Rectal smooth muscle tissue (tissue), 1 donor: Measurements from ENCODE around the gene MEGF11.

ENCODE experiments used
- H3K27ac ChIP-seq: one replicate; pipeline ENCODE4 v1.7.0; 2013; ENCODE audit warnings: low read depth, low read length, inconsistent platforms
- H3K27me3 ChIP-seq: one replicate; pipeline ENCODE4 v1.7.0; 2013; ENCODE audit warnings: low read length; ENCODE audit not compliant: control insufficient read depth, insufficient read depth
- H3K36me3 ChIP-seq: one replicate; pipeline ENCODE4 v1.7.0; 2013; ENCODE audit warnings: low read length; ENCODE audit not compliant: control insufficient read depth, insufficient read depth
- H3K4me1 ChIP-seq: one replicate; pipeline ENCODE4 v1.7.0; 2013; ENCODE audit warnings: low read length; ENCODE audit not compliant: control insufficient read depth, insufficient read depth
- H3K4me3 ChIP-seq: one replicate; pipeline ENCODE4 v1.7.0; 2013; ENCODE audit warnings: low read length
- H3K9ac ChIP-seq: one replicate; pipeline ENCODE4 v1.7.0; 2013; ENCODE audit warnings: low read length

MEGF11 gene

DNA sequence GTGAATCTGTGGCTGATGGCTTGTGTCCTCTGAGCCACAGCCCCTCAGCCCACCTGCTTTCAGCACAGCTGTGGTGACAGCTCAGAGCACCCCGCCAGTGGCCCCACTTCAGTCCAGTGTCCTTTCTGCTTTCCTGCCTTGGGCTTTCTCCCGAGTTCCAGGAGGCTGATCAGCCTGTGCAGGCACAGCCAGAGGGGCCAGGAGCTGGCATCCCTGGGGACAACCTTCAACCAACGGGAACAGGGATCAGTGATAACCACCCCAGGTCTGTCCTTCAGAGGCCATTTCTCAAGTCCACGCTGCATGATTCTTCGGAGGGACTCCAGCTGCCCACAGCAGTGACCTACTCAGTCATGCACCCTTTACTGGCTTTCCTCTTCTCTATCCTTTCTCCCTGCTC lies 217.6 kb downstream of the MEGF11 start:
- Histone ChIP-seq H3K4me1 (no peaks in the 10 kb centered on the region), H3K27me3 (peaks cover 2% of the 10 kb centered on the region), H3K4me3 (no peak overlapping the region), H3K27ac (no peak overlapping the region), H3K36me3 (no peaks in the 10 kb centered on the region), H3K9ac (no peak overlapping the region)

DNA sequence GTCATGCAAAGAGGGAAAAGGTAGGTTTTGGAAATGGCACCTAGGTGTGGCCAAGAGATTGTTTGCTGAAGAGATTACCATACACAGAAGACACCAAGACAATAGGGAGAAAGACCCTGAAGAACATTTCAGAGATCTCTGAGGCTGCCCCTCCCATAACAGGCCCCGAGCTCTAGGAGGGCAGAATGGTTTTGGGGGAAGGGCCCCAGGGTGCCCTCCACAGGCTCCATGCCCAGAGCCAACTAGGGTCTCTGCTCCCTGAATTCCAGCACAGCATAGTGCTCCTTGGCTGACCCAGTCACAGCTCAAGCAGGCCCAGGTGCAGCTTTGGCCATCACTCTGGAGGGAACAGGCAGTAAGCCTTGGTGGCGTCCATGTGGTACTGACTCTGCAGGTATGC lies 220.4 kb downstream of the MEGF11 start:
- H3K27ac ChIP-seq = no peak overlapping the region

DNA sequence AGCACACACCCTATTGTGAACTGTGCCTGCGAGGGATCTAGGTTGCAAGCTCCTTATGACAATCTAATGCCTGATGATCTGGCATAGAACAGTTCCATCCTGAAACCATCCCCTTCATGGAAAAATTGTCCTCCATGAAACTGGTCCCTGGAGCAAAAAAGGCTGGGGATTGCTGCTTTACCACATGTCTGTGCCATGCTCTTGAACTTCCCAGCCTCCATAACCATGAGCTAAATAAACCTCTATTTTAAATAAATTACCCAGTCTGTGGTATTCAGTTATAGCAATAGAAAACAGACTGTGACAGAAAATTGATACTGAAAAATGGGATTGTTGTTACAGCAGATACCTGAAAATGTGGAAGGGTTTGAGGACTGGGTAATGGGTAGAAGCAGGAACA lies 221.5 kb downstream of the MEGF11 start:
- Histone ChIP-seq H3K27ac (no peak overlapping the region), H3K36me3 (no peaks in the 10 kb centered on the region), H3K4me3 (no peak overlapping the region), H3K9ac (no peak overlapping the region), H3K27me3 (peaks cover 4% of the 10 kb centered on the region), H3K4me1 (no peaks in the 10 kb centered on the region)

More for the DNA sequence above, 220.4 kb downstream of the MEGF11 start:
- Histone ChIP-seq H3K9ac (no peak overlapping the region), H3K4me3 (no peak overlapping the region), H3K36me3 (no peaks in the 10 kb centered on the region), H3K27me3 (peaks cover 4% of the 10 kb centered on the region), H3K4me1 (no peaks in the 10 kb centered on the region)

DNA sequence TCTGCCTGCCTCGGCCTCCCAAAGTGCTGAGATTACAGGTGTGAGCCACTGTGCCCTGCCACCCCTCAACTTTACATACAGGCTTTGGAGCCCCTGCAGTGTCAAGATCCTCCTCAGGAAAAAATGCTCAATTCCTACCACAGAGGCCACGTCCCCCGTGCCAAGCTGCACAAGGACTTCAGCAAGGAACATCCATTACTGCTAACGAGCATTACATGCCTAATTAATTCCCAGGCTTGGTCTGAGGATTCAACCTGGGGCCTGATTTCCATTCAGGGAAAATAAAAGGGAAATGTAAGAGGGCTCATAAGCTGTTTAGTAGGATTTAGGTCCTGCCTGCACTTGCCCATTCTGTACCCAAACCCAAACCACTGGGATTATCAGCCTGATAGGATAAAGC lies 222.9 kb downstream of the MEGF11 start:
- no peak overlapping the region for H3K27ac ChIP-seq
- no peaks in the 10 kb centered on the region for H3K36me3 ChIP-seq
- H3K4me1 ChIP-seq = no peaks in the 10 kb centered on the region
- H3K27me3 ChIP-seq = peaks cover 2% of the 10 kb centered on the region
- H3K4me3 ChIP-seq = no peak overlapping the region
- no peak overlapping the region for H3K9ac ChIP-seq

DNA sequence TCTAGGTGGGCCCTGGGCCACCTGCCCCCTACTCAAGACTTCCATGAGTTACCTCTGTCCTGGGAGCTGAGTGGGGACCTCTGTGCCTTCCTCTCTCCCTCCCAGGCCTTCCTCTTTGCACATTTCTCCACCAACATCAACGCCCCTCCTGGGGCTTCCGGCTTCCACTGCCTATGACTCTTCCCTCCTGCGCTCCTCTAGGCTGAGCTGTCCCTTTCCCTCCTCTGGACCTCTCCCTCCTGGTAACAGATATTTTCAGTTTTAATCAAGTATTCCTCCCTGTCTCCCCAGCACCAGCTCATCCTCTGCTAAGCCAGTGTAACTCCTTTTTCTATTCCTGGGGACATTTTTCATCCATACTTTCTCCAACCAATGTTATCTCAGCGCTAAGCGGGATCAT lies 223.9 kb downstream of the MEGF11 start:
- no peaks in the 10 kb centered on the region for H3K4me1 ChIP-seq
- no peak overlapping the region for H3K9ac ChIP-seq
- H3K4me3 ChIP-seq = no peak overlapping the region

DNA sequence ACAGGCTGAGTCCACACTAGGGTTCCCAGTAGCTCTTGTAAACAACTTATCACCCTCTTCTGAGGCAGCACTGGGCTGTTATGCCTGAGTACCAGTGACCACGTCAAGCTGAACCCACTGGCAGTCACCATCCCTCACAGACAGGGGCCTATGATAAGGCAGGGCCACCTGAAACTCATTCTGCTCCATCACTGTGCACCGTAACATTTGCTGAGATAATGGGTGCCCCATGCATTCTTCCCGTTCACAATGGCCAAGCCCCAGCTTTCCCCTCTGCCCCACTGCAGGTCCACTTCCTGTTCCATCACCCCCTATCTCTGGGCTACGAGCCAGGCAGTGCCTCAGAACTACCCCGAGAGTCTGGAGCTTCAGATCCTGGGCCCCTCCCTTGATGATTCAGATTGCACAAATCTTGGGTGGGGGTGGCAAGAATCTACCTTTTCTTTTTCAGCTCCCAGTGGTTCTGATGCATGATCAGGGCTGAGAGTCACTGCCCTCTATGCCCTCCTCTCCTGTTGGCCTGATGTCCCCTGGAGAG lies 226.2 kb downstream of the MEGF11 start:
- Histone ChIP-seq H3K27me3 (peaks cover 2% of the 10 kb centered on the region), H3K4me1 (no peaks in the 10 kb centered on the region), H3K9ac (no peak overlapping the region), H3K27ac (no peak overlapping the region), H3K4me3 (no peak overlapping the region), H3K36me3 (no peaks in the 10 kb centered on the region)

More for the DNA sequence above, 223.9 kb downstream of the MEGF11 start:
- no peaks in the 10 kb centered on the region for H3K36me3 ChIP-seq
- no peak overlapping the region for H3K27ac ChIP-seq
- peaks cover 2% of the 10 kb centered on the region for H3K27me3 ChIP-seq

DNA sequence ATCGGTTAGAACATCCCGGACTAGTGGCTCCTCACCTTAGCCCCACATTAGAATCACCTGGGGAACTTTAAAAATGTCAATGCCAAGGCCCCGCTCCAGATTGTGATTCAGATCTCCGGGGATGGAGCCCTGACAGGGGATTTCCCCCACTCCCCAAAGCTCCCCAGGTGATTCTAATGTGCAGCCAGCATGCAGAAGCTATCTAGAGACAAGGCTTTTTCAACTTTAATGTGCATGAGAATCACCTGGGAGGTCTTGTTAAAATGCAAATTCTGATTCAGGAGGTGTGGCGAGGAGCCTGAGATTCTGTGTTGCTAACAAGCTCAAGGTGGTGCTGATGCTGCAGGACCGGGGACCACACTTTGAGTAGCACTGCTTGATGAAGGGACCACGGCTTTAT lies 227.6 kb downstream of the MEGF11 start:
- no peaks in the 10 kb centered on the region for H3K4me1 ChIP-seq
- no peak overlapping the region for H3K4me3 ChIP-seq

DNA sequence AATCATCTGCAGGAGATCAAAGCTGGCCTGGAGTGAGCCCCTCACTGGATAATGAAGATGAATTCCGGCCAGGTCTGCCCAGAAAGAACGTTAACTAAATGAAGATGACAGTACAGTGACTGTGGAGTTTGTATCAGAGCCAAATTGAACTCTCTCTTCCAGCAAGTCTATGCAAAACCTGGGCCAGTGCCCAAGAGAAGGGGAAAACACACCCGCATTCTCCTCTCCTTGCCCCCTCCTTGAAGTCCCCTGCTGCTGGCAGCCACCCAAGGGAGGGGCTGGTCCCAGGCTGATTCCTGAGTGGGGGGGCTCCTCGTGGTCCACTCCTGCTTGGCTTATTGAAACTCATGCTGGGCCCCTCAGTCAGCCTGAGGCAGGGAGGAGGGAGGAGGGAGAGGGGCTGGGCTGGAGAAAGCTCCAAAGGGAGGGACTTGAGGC lies 228.5 kb downstream of the MEGF11 start:
- Histone ChIP-seq H3K27me3 (peaks cover 2% of the 10 kb centered on the region), H3K36me3 (no peaks in the 10 kb centered on the region)

More for the DNA sequence above, 227.6 kb downstream of the MEGF11 start:
- Histone ChIP-seq H3K27me3 (peaks cover 2% of the 10 kb centered on the region), H3K36me3 (no peaks in the 10 kb centered on the region), H3K9ac (no peak overlapping the region), H3K27ac (no peak overlapping the region)

DNA sequence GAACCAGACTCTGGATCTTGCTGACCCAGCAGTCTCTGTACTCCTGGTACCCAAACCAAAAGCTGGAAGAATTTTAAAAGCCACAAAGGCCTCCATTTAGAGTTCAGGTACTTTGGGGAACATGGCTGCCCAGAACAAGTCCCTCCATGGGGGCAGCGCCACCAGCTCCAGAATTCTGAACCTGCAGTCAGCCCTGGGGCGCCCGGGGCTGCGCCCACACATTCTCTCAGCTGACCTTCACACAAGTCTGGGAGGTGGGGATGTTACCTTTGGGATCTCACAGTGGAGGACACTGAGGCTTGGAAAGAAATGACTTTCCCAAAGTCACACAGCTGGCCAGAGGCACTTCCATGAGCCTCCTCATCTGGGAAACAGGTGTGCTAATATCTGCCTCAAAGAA lies 229.4 kb downstream of the MEGF11 start:
- no peak overlapping the region for H3K27ac ChIP-seq
- no peaks in the 10 kb centered on the region for H3K36me3 ChIP-seq
- H3K9ac ChIP-seq = no peak overlapping the region
- no peak overlapping the region for H3K4me3 ChIP-seq
- H3K27me3 ChIP-seq = no peaks in the 10 kb centered on the region
- H3K4me1 ChIP-seq = no peaks in the 10 kb centered on the region

More for the DNA sequence above, 228.5 kb downstream of the MEGF11 start:
- Histone ChIP-seq H3K4me3 (no peak overlapping the region), H3K27ac (no peak overlapping the region), H3K9ac (no peak overlapping the region), H3K4me1 (no peaks in the 10 kb centered on the region)

DNA sequence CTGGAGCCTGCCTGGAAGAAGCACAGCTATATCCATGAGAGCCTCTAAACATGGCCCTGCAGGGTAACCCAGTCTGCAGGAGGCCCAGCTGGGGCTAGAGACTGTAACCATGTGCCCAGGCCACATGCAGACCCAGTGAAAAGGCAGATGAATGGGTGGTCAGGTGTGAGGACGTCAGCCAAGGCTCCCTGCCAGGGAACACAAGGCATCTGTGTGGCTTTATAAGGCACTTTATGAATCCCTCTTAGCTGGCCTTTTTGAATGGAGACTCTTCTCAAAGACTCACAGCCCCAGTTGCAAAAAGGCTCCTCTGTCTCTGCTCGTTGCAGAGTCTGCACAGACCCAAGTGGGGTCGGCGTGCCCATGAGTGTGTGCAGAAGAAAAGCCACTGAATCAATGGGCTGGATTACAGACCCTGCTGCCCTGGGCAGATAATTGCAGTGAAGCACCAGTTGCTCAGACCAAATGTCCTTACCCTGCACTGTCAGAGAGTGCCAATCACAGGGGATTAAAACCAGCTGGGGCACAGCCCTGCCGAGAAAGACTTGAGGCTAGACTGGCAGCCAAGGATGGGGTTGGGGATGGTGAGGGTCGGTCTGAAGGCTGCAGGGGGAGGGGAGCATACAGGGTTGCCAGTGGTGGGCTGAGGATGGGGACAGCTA lies 230.1 kb downstream of the MEGF11 start:
- Histone ChIP-seq H3K27me3 (no peaks in the 10 kb centered on the region), H3K27ac (no peak overlapping the region)

DNA sequence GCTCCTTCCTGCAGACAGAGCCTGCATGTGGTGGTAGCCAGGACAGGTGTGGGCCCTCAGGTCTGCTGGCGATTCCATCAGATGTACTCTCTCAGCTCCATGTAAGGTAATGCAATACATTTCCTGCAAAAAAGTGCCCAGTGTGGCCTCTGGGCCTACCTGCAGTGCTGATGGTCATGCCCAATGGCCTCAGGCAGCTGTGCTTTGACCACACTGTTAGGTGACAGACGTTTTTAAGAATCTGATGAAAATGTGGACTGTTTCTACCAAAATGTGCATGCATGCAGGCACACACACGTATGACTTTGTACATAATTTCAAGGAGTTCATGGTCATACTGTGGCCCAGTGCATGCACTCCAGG lies 231.4 kb downstream of the MEGF11 start:
- no peaks in the 10 kb centered on the region for H3K36me3 ChIP-seq
- no peak overlapping the region for H3K4me3 ChIP-seq
- H3K27me3 ChIP-seq = no peaks in the 10 kb centered on the region
- no peaks in the 10 kb centered on the region for H3K4me1 ChIP-seq
- H3K9ac ChIP-seq = no peak overlapping the region
- H3K27ac ChIP-seq = no peak overlapping the region

More for the DNA sequence above, 230.1 kb downstream of the MEGF11 start:
- Histone ChIP-seq H3K4me1 (no peaks in the 10 kb centered on the region), H3K9ac (no peak overlapping the region), H3K4me3 (no peak overlapping the region), H3K36me3 (no peaks in the 10 kb centered on the region)

DNA sequence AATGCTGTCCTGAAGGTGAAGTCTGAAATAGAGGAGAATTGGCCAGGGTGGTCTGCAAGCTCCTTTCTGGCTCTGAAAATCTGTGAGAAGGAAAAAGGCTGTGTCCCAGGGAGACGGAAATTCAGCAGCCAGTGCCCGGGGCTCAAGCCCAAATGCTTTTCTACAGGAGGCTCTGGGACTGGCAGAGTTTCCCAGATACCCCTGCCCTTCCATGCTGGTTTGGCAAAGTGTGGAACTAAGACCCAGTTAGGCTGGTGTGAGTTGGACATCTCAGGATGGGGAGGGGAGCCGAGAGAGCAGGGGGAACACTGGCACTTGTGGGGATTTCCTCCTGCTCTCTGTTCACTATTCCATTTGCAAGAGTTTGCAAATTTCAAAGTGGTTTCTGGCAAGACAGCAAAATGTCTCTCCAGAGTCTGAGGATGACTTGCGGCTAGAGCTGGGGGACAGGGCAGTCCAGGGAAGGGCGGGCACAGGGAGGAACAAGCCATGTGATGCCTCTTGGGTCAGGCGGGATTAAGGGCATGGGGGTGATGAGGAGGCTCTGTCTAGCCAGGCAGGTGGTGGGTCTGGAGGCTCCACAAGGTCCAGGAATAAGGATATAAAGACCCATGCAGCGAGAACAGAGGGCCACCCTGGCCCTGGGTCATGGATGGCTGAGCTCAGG lies 231.9 kb downstream of the MEGF11 start:
- Histone ChIP-seq H3K27ac (no peak overlapping the region), H3K4me3 (no peak overlapping the region), H3K4me1 (no peaks in the 10 kb centered on the region), H3K9ac (no peak overlapping the region), H3K27me3 (no peaks in the 10 kb centered on the region), H3K36me3 (no peaks in the 10 kb centered on the region)
